ENCODE results near the gene VPS50.

DNA sequence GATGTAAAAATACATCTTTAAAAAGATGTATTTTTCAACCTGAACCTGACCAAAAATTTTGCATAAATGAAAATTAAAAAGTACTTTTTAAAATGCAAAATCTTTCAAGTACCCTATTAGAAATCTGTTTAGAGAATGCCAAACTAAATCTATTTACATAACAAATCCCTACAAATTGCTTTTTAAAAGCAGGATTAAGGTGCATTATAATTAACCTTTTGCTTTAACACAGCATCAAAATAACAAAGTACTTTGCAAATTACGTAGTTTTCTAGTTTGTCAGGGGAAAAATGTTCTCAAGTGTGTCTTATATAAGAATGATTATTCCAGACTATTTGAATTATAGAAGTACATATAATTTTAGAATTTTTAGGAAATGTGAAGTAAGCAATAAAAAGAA is 160.8 kb downstream of the VPS50 start:
- TF ChIP-seq, protein P1, sequence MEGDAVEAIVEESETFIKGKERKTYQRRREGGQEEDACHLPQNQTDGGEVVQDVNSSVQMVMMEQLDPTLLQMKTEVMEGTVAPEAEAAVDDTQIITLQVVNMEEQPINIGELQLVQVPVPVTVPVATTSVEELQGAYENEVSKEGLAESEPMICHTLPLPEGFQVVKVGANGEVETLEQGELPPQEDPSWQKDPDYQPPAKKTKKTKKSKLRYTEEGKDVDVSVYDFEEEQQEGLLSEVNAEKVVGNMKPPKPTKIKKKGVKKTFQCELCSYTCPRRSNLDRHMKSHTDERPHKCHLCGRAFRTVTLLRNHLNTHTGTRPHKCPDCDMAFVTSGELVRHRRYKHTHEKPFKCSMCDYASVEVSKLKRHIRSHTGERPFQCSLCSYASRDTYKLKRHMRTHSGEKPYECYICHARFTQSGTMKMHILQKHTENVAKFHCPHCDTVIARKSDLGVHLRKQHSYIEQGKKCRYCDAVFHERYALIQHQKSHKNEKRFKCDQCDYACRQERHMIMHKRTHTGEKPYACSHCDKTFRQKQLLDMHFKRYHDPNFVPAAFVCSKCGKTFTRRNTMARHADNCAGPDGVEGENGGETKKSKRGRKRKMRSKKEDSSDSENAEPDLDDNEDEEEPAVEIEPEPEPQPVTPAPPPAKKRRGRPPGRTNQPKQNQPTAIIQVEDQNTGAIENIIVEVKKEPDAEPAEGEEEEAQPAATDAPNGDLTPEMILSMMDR (IDR thresholded peaks at IDR 0.05 in 2 of 3, conservative IDR thresholded peaks at IDR 0.05 in 1 of 3; ENCODE audit: borderline replicate concordance in 1 of 3, insufficient read depth in 1 of 3, low read depth in 2 of 3, low read length in 2 of 3), result no peak
- TF ChIP-seq POLR2A (IDR thresholded peaks at IDR 0.05; ENCODE audit: borderline replicate concordance, extremely low read depth, insufficient read depth, insufficient read length) (no peak), FOSL1 (IDR thresholded peaks at IDR 0.05; ENCODE audit: low read depth) (no peak), POLR2AphosphoS5 (IDR thresholded peaks at IDR 0.05; ENCODE audit: low read depth, low read length) (no peak)
- TF ChIP-seq, protein P2, sequence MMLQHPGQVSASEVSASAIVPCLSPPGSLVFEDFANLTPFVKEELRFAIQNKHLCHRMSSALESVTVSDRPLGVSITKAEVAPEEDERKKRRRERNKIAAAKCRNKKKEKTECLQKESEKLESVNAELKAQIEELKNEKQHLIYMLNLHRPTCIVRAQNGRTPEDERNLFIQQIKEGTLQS (IDR thresholded peaks at IDR 0.05), result no peak
